Subcutaneous adipose tissue (tissue), 4 donors: ENCODE results near the gene NMD3. TPM values are rescaled to one million over a fixed set of nuclear protein-coding genes. Genes with fewer than 3 reads are reported as not detected.

ENCODE experiments used
- CTCF ChIP-seq: fragments of 450-650 bp; IDR thresholded peaks from one replicate; pipeline ENCODE4 v1.5.1; 2016; ENCODE audit warnings: low read depth, mild to moderate bottlenecking, control low read depth, antibody characterized with exemption, moderate library complexity
- total RNA-seq, 4 donors: library from RNA; depleted of rRNA; stranded (reverse); fragments of >200 nt; gene quantifications; one replicate each; pipeline ENCODE4 v1.1.0, GENCODE V29; 2016

Gene NMD3
- total RNA-seq, 4 donors from 2014 or later = 47.3 to 68.2 (median 62.6) TPM

GRCh38 chr3:161217496-161217895 lies 3.6 kb upstream of the NMD3 start:
- TF ChIP-seq CTCF = no peak

GRCh38 chr3:161219495-161219894 lies 1.6 kb upstream of the NMD3 start:
- TF ChIP-seq CTCF = no peak

GRCh38 chr3:161221806-161222600 lies 892 bp downstream of the NMD3 start:
- no peak for TF ChIP-seq CTCF

GRCh38 chr3:161222662-161223061 lies 1.6 kb downstream of the NMD3 start:
- TF ChIP-seq CTCF = no peak

GRCh38 chr3:161224786-161225185 lies 3.7 kb downstream of the NMD3 start:
- TF ChIP-seq CTCF = no peak

- TF ChIP-seq CTCF = no peak
Observed at GRCh38 chr3:161230621-161231171, 9.6 kb downstream of the NMD3 start.

GRCh38 chr3:161231861-161232260 lies 10.8 kb downstream of the NMD3 start:
- no peak for TF ChIP-seq CTCF
